ENCODE data around the gene GRID1. TPM values are rescaled to one million over a fixed set of nuclear protein-coding genes. Genes with fewer than 3 reads are reported as not detected.

GRID1 gene
- total RNA-seq, 2 experiments from 2014 or later: not detected

GRCh38 chr10:86329093-86329710, 37.4 kb downstream of the GRID1 start:
- ATAC-seq (ENCODE audit: low read depth) (no peak), DNase-seq (no peak)
- Mint-ChIP-seq H3K4me3 (no peak overlapping the region), H3K36me3 (no peaks in the 10 kb centered on the region), H3K9me3 (no peaks in the 10 kb centered on the region), H3K27ac (no peak overlapping the region), H3K27me3 (peaks cover 12% of the 10 kb centered on the region), H3K4me1 (no peaks in the 10 kb centered on the region)
- POLR2A ChIA-PET: no interaction called here

GRCh38 chr10:86327954-86328725, 38.5 kb downstream of the GRID1 start:
- ATAC-seq (ENCODE audit: low read depth): no peak
- POLR2A ChIA-PET: no interaction called here
- H3K36me3 Mint-ChIP-seq: no peaks in the 10 kb centered on the region
- no peaks in the 10 kb centered on the region for H3K4me1 Mint-ChIP-seq
- peaks cover 16% of the 10 kb centered on the region for H3K27me3 Mint-ChIP-seq
- no peak for DNase-seq
- H3K9me3 Mint-ChIP-seq: no peaks in the 10 kb centered on the region
- H3K4me3 Mint-ChIP-seq: no peak overlapping the region
- H3K27ac Mint-ChIP-seq: no peak overlapping the region

- Mint-ChIP-seq H3K27me3 (peaks cover 16% of the 10 kb centered on the region), H3K4me1 (no peaks in the 10 kb centered on the region), H3K4me3 (no peak overlapping the region), H3K36me3 (no peaks in the 10 kb centered on the region), H3K9me3 (no peaks in the 10 kb centered on the region), H3K27ac (no peak overlapping the region)
- DNase-seq (no peak), ATAC-seq (ENCODE audit: low read depth) (no peak)
- POLR2A ChIA-PET: no interaction called here
Measured at GRCh38 chr10:86325158-86325557, 41.4 kb downstream of the GRID1 start.

- DNase-seq (no peak), ATAC-seq (ENCODE audit: low read depth) (no peak)
- no peaks in the 10 kb centered on the region for H3K4me1 Mint-ChIP-seq
- H3K36me3 Mint-ChIP-seq: no peaks in the 10 kb centered on the region
- H3K27me3 Mint-ChIP-seq: peaks cover 16% of the 10 kb centered on the region
- no peak overlapping the region for H3K27ac Mint-ChIP-seq
- no peaks in the 10 kb centered on the region for H3K9me3 Mint-ChIP-seq
- POLR2A ChIA-PET: no interaction called here
- no peak overlapping the region for H3K4me3 Mint-ChIP-seq
Measured at GRCh38 chr10:86321568-86321967, 45.0 kb downstream of the GRID1 start.

- ATAC-seq (ENCODE audit: low read depth): no peak
- H3K27ac Mint-ChIP-seq: no peak overlapping the region
- no peak for DNase-seq
- H3K4me3 Mint-ChIP-seq: no peak overlapping the region
- H3K9me3 Mint-ChIP-seq: no peaks in the 10 kb centered on the region
- H3K4me1 Mint-ChIP-seq: no peaks in the 10 kb centered on the region
- POLR2A ChIA-PET: no interaction called here
- peaks cover 7% of the 10 kb centered on the region for H3K27me3 Mint-ChIP-seq
- H3K36me3 Mint-ChIP-seq: no peaks in the 10 kb centered on the region
Measured at GRCh38 chr10:86319676-86320075, 46.9 kb downstream of the GRID1 start.

GRCh38 chr10:86317949-86318725, 48.5 kb downstream of the GRID1 start:
- POLR2A ChIA-PET: no interaction called here
- H3K27ac Mint-ChIP-seq: no peak overlapping the region
- H3K4me1 Mint-ChIP-seq: no peaks in the 10 kb centered on the region
- DNase-seq (no peak), ATAC-seq (ENCODE audit: low read depth) (no peak)
- no peaks in the 10 kb centered on the region for H3K27me3 Mint-ChIP-seq
- H3K9me3 Mint-ChIP-seq: no peaks in the 10 kb centered on the region
- no peak overlapping the region for H3K4me3 Mint-ChIP-seq
- no peaks in the 10 kb centered on the region for H3K36me3 Mint-ChIP-seq

- H3K27me3 Mint-ChIP-seq: no peaks in the 10 kb centered on the region
- no peak overlapping the region for H3K27ac Mint-ChIP-seq
- no peak for ATAC-seq (ENCODE audit: low read depth)
- H3K36me3 Mint-ChIP-seq: no peaks in the 10 kb centered on the region
- no peaks in the 10 kb centered on the region for H3K4me1 Mint-ChIP-seq
- POLR2A ChIA-PET: no interaction called here
- H3K9me3 Mint-ChIP-seq: no peaks in the 10 kb centered on the region
- H3K4me3 Mint-ChIP-seq: no peak overlapping the region
- no peak for DNase-seq
Measured at GRCh38 chr10:86316990-86317389, 49.6 kb downstream of the GRID1 start.

- Mint-ChIP-seq H3K36me3 (no peaks in the 10 kb centered on the region), H3K4me3 (no peak overlapping the region), H3K9me3 (no peaks in the 10 kb centered on the region), H3K4me1 (no peaks in the 10 kb centered on the region), H3K27ac (no peak overlapping the region), H3K27me3 (no peaks in the 10 kb centered on the region)
- DNase-seq (no peak), ATAC-seq (ENCODE audit: low read depth) (no peak)
- POLR2A ChIA-PET: no interaction called here
Measured at GRCh38 chr10:86316274-86316835, 50.2 kb downstream of the GRID1 start.

- no peak overlapping the region for H3K4me3 Mint-ChIP-seq
- no peaks in the 10 kb centered on the region for H3K9me3 Mint-ChIP-seq
- DNase-seq: no peak
- POLR2A ChIA-PET: no interaction called here
- no peak for ATAC-seq (ENCODE audit: low read depth)
- H3K36me3 Mint-ChIP-seq: no peaks in the 10 kb centered on the region
- no peaks in the 10 kb centered on the region for H3K4me1 Mint-ChIP-seq
- no peaks in the 10 kb centered on the region for H3K27me3 Mint-ChIP-seq
- no peak overlapping the region for H3K27ac Mint-ChIP-seq
Measured at GRCh38 chr10:86315549-86315942, 51.0 kb downstream of the GRID1 start.

- Mint-ChIP-seq H3K4me1 (no peaks in the 10 kb centered on the region), H3K27ac (no peak overlapping the region), H3K27me3 (no peaks in the 10 kb centered on the region), H3K9me3 (no peaks in the 10 kb centered on the region), H3K4me3 (no peak overlapping the region), H3K36me3 (no peaks in the 10 kb centered on the region)
- no peak for ATAC-seq (ENCODE audit: low read depth)
- DNase-seq: no peak
- POLR2A ChIA-PET: no interaction called here
Measured at GRCh38 chr10:86314616-86315548, 51.7 kb downstream of the GRID1 start.

- H3K9me3 Mint-ChIP-seq: no peaks in the 10 kb centered on the region
- H3K27me3 Mint-ChIP-seq: no peaks in the 10 kb centered on the region
- H3K4me3 Mint-ChIP-seq: no peak overlapping the region
- POLR2A ChIA-PET: no interaction called here
- H3K4me1 Mint-ChIP-seq: no peaks in the 10 kb centered on the region
- no peaks in the 10 kb centered on the region for H3K36me3 Mint-ChIP-seq
- ATAC-seq (ENCODE audit: low read depth) (no peak), DNase-seq (no peak)
- H3K27ac Mint-ChIP-seq: no peak overlapping the region
Measured at GRCh38 chr10:86313621-86314041, 53.0 kb downstream of the GRID1 start.

- POLR2A ChIA-PET: no interaction called here
- Mint-ChIP-seq H3K27ac (no peak overlapping the region), H3K27me3 (no peaks in the 10 kb centered on the region)
Measured at GRCh38 chr10:86312701-86313270, 53.8 kb downstream of the GRID1 start.

GRCh38 chr10:86311906-86312305, 54.7 kb downstream of the GRID1 start:
- POLR2A ChIA-PET: no interaction called here
- H3K36me3 Mint-ChIP-seq: no peaks in the 10 kb centered on the region
- DNase-seq (no peak), ATAC-seq (ENCODE audit: low read depth) (no peak)
- no peak overlapping the region for H3K27ac Mint-ChIP-seq
- H3K27me3 Mint-ChIP-seq: no peaks in the 10 kb centered on the region
- no peak overlapping the region for H3K4me3 Mint-ChIP-seq
- no peaks in the 10 kb centered on the region for H3K4me1 Mint-ChIP-seq
- H3K9me3 Mint-ChIP-seq: no peaks in the 10 kb centered on the region

More at GRCh38 chr10:86312701-86313270, 53.8 kb downstream of the GRID1 start:
- DNase-seq (no peak), ATAC-seq (ENCODE audit: low read depth) (no peak)
- Mint-ChIP-seq H3K36me3 (no peaks in the 10 kb centered on the region), H3K4me1 (no peaks in the 10 kb centered on the region), H3K9me3 (no peaks in the 10 kb centered on the region), H3K4me3 (no peak overlapping the region)

All from activated naive CD8-positive, alpha-beta T cell treated with anti-CD3 and anti-CD28 coated beads, Interleukin-2, amount 10 ng/mL, durations not matched to agents 7 days and 5 days (primary cell).